Effector CD4-positive, alpha-beta T cell (primary cell): ENCODE measurements around the gene PIM3.
"Not testable (repeated sequence)": the region's sequence is repeated elsewhere in the genome, so short reads cannot be mapped to it uniquely, and the experiment has no call there.

Experiments used
- DNase-seq: peaks from one replicate; pipeline ENCODE4 v3.0.0-alpha.2; 2020

The PIM3 gene

DNA sequence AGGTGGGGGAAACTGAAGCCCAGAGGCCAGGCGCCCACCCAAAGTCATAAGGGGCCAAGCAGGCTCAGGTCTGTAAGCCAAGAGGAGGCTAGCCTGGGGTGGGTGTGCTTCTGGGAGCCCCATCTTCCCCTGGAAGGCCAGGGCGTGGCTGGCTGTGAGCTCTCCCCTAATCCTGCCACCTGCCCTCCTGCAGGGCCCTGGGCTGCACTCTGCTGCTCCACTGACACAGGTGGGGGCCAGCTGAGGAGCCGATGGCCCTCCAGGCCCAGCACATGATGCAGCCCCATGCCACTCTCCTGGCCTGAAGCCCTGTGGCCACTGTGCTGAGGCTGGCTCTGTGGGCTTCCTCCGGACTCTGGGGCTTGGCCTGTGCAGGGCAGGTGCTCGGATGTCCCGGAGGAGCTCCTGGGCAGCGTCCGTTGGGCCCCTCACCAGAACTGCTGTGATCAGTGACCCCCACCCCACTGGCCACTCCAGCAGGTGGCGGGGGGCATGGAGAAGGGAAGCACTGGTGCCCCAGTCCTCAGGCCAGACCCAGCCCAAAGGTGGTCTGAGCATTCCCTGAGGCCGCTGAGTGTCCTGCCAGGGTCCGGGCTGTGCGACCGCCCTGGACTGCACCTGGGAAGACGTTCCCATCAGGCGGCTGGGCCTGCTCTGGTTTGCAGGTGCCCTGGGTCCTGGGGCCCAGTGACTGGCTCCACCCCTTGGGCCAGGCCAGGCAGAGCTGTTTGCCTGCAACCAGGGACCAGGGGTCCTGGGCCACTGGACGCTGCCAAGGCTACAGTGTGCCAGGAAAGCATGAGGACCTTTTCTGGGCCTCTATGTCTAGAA, 8.5 kb downstream of the PIM3 start:
- no peak for DNase-seq

- DNase-seq, result peak; percentile 7
Observed at GRCh38 chr22:49969751-49970527, 9.4 kb downstream of the PIM3 start.

DNA sequence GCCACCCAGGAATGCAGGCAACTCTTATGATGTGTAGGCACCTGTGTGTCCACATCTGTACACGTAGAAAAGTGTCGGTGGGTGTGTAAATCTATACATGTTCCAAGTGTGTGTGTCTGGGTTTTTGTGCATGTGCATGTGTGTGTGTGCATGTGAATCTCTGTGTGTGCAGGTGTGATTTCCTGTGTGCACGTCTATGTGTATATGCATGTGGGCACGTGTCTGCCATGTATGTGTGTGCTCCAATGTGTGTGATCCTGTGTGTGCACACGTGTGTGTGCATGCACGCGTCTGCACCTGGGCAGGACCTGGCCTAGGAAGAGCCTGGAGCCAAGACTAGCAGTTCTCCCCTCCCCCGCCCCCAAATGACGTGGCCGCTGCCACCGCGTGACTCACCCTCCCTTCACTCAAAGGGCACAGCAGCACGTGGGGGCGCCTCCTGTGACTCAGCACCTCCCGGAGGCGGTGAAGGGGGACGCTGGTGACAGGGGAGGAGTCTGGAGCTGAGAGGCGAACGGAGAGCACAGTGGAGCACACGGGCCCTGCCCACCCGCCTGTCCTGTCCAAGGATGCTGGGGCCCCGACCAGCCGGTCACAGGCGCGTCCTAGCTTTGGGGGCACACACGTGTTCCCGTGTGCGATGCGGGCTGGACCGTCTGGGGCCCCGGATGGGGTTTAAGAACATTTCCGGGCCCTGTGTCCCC, 10.1 kb downstream of the PIM3 start:
- peak; percentile 95 for DNase-seq

GRCh38 chr22:49971232-49972162, 10.9 kb downstream of the PIM3 start:
- DNase-seq, result peak; percentile 49

- DNase-seq, result peak; percentile 5
Observed at GRCh38 chr22:49972163-49973017, 11.8 kb downstream of the PIM3 start.

DNA sequence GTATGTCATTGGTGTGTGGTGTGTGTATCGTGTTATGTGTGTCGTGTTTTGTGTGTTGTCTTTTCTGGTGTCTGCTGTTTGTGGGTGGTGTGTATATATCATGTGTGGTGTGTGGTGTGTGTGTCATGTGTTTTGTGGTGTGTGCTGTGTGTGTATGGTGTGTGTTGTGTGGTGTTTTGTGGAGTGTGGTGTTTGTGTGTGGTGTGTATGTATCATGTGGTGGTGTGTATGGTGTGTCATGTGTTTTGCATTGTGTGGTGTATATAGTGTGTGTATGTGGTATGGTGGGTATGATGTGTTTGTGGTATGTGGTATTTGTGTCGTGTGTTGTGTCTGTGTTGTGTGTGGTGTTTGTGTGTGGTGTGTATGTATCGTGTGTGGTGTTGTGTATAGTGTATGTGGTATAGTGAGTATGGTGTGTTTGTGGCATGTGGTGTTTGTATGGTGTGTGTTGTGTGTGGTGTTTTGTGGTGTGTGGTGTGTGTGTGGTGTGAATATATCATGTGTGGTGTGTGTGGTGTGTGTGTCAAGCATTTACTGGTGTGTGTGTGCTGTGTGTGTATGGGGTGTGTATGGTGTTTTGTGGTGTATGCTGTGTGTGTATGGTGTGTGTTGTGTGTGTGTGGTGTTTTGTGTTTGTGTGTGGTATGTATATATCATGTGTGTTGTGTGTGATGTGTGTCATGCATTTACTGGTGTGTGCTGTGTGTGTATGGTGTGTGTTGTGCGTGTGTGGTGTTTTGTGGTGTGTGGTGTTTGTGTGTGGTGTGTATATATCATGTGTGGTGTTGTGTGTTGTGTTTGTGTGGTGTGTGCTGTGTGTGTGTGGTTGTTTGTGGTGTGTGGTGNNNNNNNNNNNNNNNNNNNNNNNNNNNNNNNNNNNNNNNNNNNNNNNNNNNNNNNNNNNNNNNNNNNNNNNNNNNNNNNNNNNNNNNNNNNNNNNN, 12.7 kb downstream of the PIM3 start:
- no peak for DNase-seq

GRCh38 chr22:49975543-49976389, 15.2 kb downstream of the PIM3 start:
- DNase-seq, result peak; percentile 3

DNA sequence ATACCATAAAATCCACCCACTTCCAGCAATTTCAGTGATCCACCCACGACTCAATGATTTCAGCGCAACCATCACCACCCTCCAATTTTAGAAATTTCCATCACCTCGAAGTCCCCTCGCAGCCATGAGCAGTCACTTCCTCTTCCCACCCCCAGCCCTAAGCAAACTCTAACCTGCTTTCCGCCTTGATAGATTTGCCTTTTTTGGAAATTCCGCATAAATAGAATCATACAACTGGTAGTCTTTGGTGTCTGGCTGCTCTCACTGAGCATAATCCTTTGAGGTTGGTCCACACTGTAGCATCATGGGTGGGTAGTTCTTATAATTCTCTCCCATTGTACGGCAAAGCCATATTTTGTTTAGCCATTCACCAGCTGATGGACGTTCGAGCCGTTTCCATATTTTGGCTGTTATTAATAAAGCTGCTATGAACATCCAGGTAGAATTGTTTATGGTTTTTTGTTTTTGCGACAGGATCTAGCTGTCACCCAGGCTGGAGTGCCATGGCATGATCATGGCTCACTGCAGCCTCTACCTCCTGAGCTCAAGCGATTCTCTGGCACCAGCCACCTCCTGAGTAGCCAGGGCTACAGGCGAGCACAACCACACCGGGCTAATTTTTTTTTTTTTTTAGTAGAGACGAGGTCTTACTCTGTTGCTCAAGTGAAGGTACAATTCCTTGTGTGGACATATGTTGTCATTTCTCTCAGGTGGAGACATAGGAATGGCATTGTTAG, 16.0 kb downstream of the PIM3 start:
- peak; percentile 30 for DNase-seq

- DNase-seq, result peak; percentile 1
Observed at GRCh38 chr22:49977578-49977977, 17.0 kb downstream of the PIM3 start.

DNA sequence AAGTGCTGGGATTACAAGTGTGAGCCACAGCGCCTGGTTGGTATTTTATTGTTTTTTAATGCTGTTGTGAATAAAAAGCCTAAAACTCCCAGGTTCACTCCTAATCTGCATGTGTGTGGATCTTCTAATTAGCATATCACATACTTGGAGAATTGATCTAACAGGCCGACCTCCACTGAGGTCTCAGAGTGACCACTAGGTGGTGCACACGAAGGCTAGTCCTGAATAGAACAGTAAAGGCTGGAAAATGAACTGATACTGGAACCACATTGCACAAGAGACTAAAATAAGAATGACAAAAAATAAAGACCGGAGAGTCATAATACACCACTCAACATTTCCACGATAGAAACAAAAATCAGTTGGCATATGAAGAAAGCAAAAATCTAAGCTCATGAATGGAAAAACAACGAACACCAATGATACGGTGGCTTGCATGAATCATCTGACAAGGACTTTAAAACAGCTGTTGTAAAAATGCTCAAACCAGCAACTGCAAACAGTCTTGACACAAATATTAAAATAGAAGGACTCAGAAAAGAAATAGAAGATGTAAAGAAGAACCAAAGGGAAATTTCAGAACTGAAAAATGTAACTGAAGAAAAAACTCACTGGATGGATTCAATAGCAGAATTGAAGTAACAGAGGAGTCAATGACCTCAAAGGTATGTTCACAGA, 19.2 kb downstream of the PIM3 start:
- no peak for DNase-seq

GRCh38 chr22:49981799-49982198, 21.2 kb downstream of the PIM3 start:
- not testable (repeated sequence) for DNase-seq

DNA sequence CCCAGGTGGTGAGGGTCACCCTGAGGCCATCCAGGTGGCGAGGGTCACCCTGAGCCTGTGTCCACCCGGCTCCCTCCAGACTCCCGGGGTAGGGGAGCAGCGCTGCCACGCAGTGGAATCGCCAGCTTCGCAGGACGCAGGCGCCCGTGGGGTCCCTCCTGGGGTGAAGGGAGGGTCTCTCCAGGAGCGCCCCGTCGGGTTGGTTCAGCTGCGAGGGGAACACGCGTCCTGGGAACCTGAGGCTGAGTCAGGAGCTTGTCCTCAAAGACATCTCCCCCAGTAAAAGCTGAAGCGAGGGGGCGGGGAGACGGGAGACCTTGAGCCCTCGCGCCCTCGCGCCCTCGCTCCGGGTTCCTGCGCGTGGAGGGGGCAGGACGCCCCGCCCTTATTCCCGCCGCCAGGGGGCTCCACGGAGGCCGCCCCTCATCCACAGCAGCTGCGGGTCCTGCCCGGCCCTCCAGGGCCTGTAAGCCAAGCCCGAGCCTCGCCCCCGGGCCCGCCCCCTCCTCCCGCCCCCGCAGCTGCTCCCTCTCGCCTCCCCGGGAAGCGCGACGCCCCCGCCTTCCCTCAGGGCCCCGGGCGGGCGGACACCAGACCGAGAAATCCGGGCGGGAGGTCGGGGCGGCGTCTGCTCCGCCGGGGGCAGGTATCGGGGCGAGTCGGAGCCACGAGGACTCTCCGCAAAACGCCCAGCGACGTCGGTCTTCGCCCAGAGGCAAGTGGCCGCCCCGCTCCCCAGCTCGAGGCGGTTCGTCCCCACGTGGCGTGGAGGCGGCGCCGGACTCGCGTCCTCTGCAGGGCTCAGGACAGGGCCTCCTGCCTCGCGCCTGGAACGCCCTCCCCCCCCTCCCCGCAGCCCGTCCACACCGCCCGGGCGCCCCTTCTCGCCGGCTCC, 22.8 kb downstream of the PIM3 start:
- DNase-seq, result no peak

DNA sequence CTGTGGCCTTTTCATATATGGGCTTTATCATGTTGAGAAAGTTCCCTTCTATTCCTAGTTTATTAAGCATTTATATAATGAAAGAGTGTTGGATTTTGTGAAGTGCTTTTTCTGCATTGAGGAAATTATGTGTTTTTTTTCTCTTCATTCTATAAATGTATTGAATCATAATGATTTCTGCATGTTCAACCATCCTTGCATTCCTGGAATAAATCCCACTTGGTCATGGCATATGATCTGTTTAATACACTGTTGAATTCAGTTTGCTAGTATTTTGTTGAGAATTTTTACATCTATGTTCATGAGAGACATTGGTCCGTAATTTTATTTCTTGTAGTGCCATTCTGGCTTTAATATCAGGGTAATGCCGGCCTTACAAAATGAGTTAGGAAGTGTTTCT, 25.8 kb downstream of the PIM3 start:
- no peak for DNase-seq

- not testable (repeated sequence) for DNase-seq
Observed at GRCh38 chr22:49989826-49990225, 29.3 kb downstream of the PIM3 start.

DNA sequence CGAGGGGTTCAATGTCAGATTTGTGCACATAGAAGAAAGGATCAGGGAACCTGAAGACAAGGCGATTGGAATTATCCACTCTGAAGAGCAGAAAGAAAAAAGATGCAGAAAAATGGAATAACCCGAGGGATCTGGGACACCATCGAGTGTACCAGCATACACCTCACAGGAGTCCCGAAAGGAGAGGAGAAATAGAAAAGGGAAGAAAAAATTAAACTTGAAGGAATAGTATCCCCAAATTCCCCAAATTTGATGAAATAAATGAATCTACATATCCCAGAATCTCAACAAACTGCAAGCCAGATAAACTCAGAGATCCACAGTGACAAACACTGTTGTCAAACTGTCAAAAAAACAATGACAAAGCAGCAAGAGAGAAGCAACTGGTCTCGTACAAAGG, 30.6 kb downstream of the PIM3 start:
- DNase-seq, result no peak

GRCh38 chr22:49991907-49992533, 31.4 kb downstream of the PIM3 start:
- DNase-seq, result no peak
